Nephron (organoid): ENCODE results near the gene MROH2A.

Experiments
- H3K27ac Mint-ChIP-seq, 3 experiments: 2 replicates each; pipeline ENCODE4 v1.8.0; 2020; ENCODE audit warnings: mixed read lengths in 3 of 3, mild to moderate bottlenecking in 2 of 3, moderate library complexity in 1 of 3
- H3K27me3 Mint-ChIP-seq: 2 replicates; pipeline ENCODE4 v1.8.0; 2021; ENCODE audit warnings: low read depth, mild to moderate bottlenecking, moderate library complexity, mixed read lengths
- H3K36me3 Mint-ChIP-seq: 2 replicates; pipeline ENCODE4 v1.8.0; 2020; ENCODE audit warnings: low read depth, mixed read lengths
- H3K4me1 Mint-ChIP-seq: 2 replicates; pipeline ENCODE4 v1.8.0; 2020; ENCODE audit warnings: mixed read lengths
- H3K4me3 Mint-ChIP-seq, 3 experiments: 2 replicates each; pipeline ENCODE4 v1.8.0; 2020; ENCODE audit warnings: mild to moderate bottlenecking in 3 of 3, mixed read lengths in 3 of 3, moderate library complexity in 2 of 3
- H3K9me3 Mint-ChIP-seq: 2 replicates; pipeline ENCODE4 v1.8.0; 2020; ENCODE audit warnings: mixed read lengths
- TF ChIP-seq, protein P1 (sequence below), 3 experiments: fragments of 200-600 bp; sonication (generic); IDR thresholded peaks; one replicate each; pipeline ENCODE4 v1.5.0; 2021; ENCODE audit warnings: antibody characterized with exemption in 3 of 3; ENCODE audit not compliant: unreplicated experiment in 3 of 3

The MROH2A gene

DNA sequence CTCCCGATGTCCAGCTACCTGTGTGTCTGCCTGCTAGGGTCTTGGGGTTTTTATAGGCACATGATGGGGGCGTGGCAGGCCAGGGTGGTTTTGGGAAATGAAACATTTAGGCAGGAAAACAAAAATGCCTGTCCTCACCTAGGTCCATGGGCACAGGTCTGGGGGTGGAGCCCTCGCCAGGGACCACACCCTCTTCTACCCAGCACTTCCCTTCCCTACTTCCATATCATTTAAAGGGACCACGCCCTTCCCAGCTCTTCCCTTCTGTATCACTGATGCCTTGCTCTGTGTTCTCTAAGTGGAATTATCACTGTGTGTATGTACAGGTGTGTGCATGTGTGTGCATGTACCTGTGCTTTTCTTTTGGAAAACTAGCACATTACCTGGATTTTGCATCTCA is 11.7 kb upstream of the MROH2A start:
- Mint-ChIP-seq H3K27ac (no peak overlapping the region), H3K4me3 (no peak overlapping the region), H3K36me3 (no peaks in the 10 kb centered on the region), H3K27me3 (no peaks in the 10 kb centered on the region), H3K4me1 (no peaks in the 10 kb centered on the region), H3K9me3 (no peaks in the 10 kb centered on the region)
- TF ChIP-seq, protein P1, sequence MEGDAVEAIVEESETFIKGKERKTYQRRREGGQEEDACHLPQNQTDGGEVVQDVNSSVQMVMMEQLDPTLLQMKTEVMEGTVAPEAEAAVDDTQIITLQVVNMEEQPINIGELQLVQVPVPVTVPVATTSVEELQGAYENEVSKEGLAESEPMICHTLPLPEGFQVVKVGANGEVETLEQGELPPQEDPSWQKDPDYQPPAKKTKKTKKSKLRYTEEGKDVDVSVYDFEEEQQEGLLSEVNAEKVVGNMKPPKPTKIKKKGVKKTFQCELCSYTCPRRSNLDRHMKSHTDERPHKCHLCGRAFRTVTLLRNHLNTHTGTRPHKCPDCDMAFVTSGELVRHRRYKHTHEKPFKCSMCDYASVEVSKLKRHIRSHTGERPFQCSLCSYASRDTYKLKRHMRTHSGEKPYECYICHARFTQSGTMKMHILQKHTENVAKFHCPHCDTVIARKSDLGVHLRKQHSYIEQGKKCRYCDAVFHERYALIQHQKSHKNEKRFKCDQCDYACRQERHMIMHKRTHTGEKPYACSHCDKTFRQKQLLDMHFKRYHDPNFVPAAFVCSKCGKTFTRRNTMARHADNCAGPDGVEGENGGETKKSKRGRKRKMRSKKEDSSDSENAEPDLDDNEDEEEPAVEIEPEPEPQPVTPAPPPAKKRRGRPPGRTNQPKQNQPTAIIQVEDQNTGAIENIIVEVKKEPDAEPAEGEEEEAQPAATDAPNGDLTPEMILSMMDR (IDR thresholded peaks at IDR 0.05; ENCODE audit: unreplicated experiment in 3 of 3) = no peak

DNA sequence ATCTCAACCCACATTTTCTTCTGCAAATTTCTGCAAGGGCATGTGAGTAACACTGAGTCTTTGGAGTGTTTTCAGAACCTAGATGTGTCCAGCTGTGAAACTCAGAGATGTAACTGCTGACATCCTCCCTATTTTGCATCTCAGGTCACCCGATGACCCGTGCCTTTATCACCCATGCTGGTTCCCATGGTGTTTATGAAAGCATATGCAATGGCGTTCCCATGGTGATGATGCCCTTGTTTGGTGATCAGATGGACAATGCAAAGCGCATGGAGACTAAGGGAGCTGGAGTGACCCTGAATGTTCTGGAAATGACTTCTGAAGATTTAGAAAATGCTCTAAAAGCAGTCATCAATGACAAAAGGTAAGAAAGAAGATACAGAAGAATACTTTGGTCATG is 10.1 kb upstream of the MROH2A start:
- H3K27ac Mint-ChIP-seq = no peak overlapping the region
- TF ChIP-seq, protein P1 (IDR thresholded peaks at IDR 0.05; ENCODE audit: unreplicated experiment in 3 of 3) = no peak
- H3K36me3 Mint-ChIP-seq = no peaks in the 10 kb centered on the region
- no peak overlapping the region for H3K4me3 Mint-ChIP-seq
- H3K9me3 Mint-ChIP-seq = no peaks in the 10 kb centered on the region
- H3K27me3 Mint-ChIP-seq = peaks cover 3% of the 10 kb centered on the region
- H3K4me1 Mint-ChIP-seq = no peaks in the 10 kb centered on the region

DNA sequence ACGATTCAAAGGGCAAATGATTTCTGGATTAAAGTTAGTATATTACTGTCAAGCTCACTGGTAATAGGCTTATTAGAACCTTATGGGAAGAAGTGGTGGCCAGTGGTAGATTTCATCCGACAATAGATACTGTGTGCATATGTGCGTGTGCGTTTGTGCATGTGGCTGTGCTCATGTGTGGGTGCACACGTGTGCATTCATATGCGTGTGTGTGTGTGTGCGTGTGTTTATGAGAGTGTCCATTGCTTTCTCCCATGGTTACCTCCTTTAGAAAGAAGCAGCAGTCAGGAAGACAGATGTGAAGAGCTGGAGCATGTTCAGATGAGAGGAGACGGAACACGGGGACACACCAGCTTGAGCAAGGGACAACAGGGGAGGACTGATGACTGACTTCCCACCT is 8.9 kb upstream of the MROH2A start:
- no peaks in the 10 kb centered on the region for H3K9me3 Mint-ChIP-seq

DNA sequence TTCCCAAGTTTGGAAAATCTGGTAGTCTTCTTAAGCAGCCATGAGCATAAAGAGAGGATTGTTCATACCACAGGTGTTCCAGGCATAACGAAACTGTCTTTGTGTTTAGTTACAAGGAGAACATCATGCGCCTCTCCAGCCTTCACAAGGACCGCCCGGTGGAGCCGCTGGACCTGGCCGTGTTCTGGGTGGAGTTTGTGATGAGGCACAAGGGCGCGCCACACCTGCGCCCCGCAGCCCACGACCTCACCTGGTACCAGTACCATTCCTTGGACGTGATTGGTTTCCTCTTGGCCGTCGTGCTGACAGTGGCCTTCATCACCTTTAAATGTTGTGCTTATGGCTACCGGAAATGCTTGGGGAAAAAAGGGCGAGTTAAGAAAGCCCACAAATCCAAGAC is 6.0 kb upstream of the MROH2A start:
- H3K27ac Mint-ChIP-seq = no peak overlapping the region
- no peaks in the 10 kb centered on the region for H3K36me3 Mint-ChIP-seq
- H3K9me3 Mint-ChIP-seq = peaks cover 1% of the 10 kb centered on the region
- no peaks in the 10 kb centered on the region for H3K4me1 Mint-ChIP-seq
- TF ChIP-seq, protein P1 (IDR thresholded peaks at IDR 0.05; ENCODE audit: unreplicated experiment in 3 of 3) = no peak
- peaks cover 7% of the 10 kb centered on the region for H3K27me3 Mint-ChIP-seq
- no peak overlapping the region for H3K4me3 Mint-ChIP-seq

More for the DNA sequence above, 8.9 kb upstream of the MROH2A start:
- no peaks in the 10 kb centered on the region for H3K4me1 Mint-ChIP-seq
- TF ChIP-seq, protein P1 (IDR thresholded peaks at IDR 0.05; ENCODE audit: unreplicated experiment in 3 of 3) = no peak
- no peak overlapping the region for H3K4me3 Mint-ChIP-seq
- H3K27me3 Mint-ChIP-seq = peaks cover 3% of the 10 kb centered on the region
- no peak overlapping the region for H3K27ac Mint-ChIP-seq
- no peaks in the 10 kb centered on the region for H3K36me3 Mint-ChIP-seq

DNA sequence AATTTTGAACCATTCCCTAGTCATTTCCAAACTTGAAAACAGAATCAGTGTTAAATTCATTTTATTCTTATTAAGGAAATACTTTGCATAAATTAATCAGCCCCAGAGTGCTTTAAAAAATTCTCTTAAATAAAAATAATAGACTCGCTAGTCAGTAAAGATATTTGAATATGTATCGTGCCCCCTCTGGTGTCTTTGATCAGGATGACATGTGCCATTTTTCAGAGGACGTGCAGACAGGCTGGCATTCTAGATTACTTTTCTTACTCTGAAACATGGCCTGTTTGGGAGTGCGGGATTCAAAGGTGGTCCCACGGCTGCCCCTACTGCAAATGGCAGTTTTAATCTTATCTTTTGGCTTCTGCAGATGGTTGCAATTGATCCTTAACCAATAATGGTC is 5.5 kb upstream of the MROH2A start:
- TF ChIP-seq, protein P1 (IDR thresholded peaks at IDR 0.05; ENCODE audit: unreplicated experiment in 3 of 3) = no peak
- Mint-ChIP-seq H3K27ac (no peak overlapping the region), H3K27me3 (peaks cover 7% of the 10 kb centered on the region), H3K36me3 (no peaks in the 10 kb centered on the region), H3K4me3 (no peak overlapping the region), H3K9me3 (peaks cover 4% of the 10 kb centered on the region), H3K4me1 (no peaks in the 10 kb centered on the region)

DNA sequence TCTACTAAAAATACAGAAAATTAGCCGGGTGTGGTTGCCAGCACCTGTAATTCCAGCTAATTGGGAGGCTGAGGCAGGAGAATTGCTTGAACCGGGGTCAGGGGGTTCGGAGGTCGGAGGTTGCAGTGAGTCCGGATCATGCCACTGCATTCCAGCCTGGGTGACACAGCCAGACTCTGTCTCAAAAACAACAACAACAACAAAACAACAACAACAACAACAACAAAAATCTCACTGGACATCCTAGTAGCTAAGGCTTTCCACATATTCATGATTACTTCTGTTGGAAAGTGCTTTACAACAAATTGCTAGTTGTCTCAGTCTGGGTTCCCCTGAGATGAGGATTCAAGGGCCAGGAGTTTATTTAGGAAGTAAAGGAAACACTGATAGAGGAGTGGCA is 4.3 kb upstream of the MROH2A start:
- Mint-ChIP-seq H3K27me3 (peaks cover 7% of the 10 kb centered on the region), H3K27ac (no peak overlapping the region), H3K9me3 (peaks cover 10% of the 10 kb centered on the region), H3K4me3 (no peak overlapping the region), H3K36me3 (no peaks in the 10 kb centered on the region), H3K4me1 (no peaks in the 10 kb centered on the region)
- TF ChIP-seq, protein P1 (IDR thresholded peaks at IDR 0.05; ENCODE audit: unreplicated experiment in 3 of 3) = no peak
